WTC11 (cell line): ENCODE data around the gene OTUB2.
"Not testable (repeated sequence)": the region's sequence is repeated elsewhere in the genome, so short reads cannot be mapped to it uniquely, and the experiment has no call there.

Source experiments
- ESRRA ChIP-seq: sonication (generic); formaldehyde crosslinking; IDR thresholded peaks from 2 replicates; pipeline ENCODE4 v1.8.1; 2022; ENCODE audit warnings: mild to moderate bottlenecking, missing genetic modification reagents, borderline replicate concordance
- FOXJ3 ChIP-seq: sonication (generic); formaldehyde crosslinking; IDR thresholded peaks from 2 replicates; pipeline ENCODE4 v1.9.0; 2021; ENCODE audit warnings: missing genetic modification reagents, mild to moderate bottlenecking, borderline replicate concordance
- FOXK1 ChIP-seq: sonication (generic); formaldehyde crosslinking; IDR thresholded peaks from 2 replicates; pipeline ENCODE4 v1.8.0; 2022; ENCODE audit warnings: mild to moderate bottlenecking, moderate library complexity, missing genetic modification reagents
- NR2C2 ChIP-seq: sonication (generic); formaldehyde crosslinking; IDR thresholded peaks from 2 replicates; pipeline ENCODE4 v1.8.0; 2022; ENCODE audit warnings: mild to moderate bottlenecking, missing genetic modification reagents
- TEAD4 ChIP-seq: sonication (generic); formaldehyde crosslinking; IDR thresholded peaks from 2 replicates; pipeline ENCODE4 v1.8.0; 2022; ENCODE audit warnings: mild to moderate bottlenecking, missing genetic modification reagents
- TF ChIP-seq, protein P1 (sequence below): sonication (generic); formaldehyde crosslinking; IDR thresholded peaks from 2 replicates; pipeline ENCODE4 v1.8.0; 2022; ENCODE audit warnings: mild to moderate bottlenecking, missing genetic modification reagents
- TF ChIP-seq, protein P2 (sequence below): fragments of 200-600 bp; IDR thresholded peaks from 2 replicates; pipeline ENCODE4 v1.8.0; 2022; ENCODE audit warnings: antibody characterized with exemption
- TF ChIP-seq, protein P3 (sequence below): sonication (generic); formaldehyde crosslinking; conservative IDR thresholded peaks from 2 replicates; pipeline ENCODE4 v1.8.1; 2022; ENCODE audit warnings: mild to moderate bottlenecking, missing genetic modification reagents
- TF ChIP-seq, protein P4 (sequence below): sonication (generic); formaldehyde crosslinking; IDR thresholded peaks from 2 replicates; pipeline ENCODE4 v1.8.1; 2023; ENCODE audit warnings: mild to moderate bottlenecking, missing genetic modification reagents, moderate library complexity
- TF ChIP-seq, protein P5 (sequence below): sonication (generic); formaldehyde crosslinking; IDR thresholded peaks from 2 replicates; pipeline ENCODE4 v1.8.1; 2023; ENCODE audit warnings: mild to moderate bottlenecking, missing genetic modification reagents, moderate library complexity

DNA sequence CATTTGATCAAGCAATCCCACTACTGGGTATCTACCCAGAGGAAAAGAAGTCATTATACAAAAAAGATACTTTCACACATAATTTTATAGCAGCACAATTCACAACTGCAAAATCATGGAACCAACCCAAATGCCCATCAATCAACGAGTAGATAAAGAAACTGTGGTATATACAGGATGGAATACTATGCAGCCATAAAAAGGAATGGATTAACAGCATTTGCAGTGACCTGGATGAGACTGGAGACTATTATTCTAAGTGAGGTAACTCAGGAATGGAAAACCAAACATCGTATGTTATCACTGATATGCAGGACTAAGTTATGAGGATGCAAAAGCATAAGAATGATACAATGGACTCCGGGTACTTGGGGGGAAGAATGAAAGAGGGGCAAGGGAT, 45.9 kb downstream of the OTUB2 start:
- TF ChIP-seq, protein P1, sequence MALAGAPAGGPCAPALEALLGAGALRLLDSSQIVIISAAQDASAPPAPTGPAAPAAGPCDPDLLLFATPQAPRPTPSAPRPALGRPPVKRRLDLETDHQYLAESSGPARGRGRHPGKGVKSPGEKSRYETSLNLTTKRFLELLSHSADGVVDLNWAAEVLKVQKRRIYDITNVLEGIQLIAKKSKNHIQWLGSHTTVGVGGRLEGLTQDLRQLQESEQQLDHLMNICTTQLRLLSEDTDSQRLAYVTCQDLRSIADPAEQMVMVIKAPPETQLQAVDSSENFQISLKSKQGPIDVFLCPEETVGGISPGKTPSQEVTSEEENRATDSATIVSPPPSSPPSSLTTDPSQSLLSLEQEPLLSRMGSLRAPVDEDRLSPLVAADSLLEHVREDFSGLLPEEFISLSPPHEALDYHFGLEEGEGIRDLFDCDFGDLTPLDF (CRISPR knock-in tag): not testable (repeated sequence)
- not testable (repeated sequence) for TF ChIP-seq ESRRA, FOXJ3, FOXK1, NR2C2, TEAD4 (CRISPR knock-in tag)
- TF ChIP-seq, protein P2, sequence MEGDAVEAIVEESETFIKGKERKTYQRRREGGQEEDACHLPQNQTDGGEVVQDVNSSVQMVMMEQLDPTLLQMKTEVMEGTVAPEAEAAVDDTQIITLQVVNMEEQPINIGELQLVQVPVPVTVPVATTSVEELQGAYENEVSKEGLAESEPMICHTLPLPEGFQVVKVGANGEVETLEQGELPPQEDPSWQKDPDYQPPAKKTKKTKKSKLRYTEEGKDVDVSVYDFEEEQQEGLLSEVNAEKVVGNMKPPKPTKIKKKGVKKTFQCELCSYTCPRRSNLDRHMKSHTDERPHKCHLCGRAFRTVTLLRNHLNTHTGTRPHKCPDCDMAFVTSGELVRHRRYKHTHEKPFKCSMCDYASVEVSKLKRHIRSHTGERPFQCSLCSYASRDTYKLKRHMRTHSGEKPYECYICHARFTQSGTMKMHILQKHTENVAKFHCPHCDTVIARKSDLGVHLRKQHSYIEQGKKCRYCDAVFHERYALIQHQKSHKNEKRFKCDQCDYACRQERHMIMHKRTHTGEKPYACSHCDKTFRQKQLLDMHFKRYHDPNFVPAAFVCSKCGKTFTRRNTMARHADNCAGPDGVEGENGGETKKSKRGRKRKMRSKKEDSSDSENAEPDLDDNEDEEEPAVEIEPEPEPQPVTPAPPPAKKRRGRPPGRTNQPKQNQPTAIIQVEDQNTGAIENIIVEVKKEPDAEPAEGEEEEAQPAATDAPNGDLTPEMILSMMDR: not testable (repeated sequence)
- TF ChIP-seq, protein P3, sequence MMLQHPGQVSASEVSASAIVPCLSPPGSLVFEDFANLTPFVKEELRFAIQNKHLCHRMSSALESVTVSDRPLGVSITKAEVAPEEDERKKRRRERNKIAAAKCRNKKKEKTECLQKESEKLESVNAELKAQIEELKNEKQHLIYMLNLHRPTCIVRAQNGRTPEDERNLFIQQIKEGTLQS (CRISPR knock-in tag): not testable (repeated sequence)
- TF ChIP-seq, protein P4, sequence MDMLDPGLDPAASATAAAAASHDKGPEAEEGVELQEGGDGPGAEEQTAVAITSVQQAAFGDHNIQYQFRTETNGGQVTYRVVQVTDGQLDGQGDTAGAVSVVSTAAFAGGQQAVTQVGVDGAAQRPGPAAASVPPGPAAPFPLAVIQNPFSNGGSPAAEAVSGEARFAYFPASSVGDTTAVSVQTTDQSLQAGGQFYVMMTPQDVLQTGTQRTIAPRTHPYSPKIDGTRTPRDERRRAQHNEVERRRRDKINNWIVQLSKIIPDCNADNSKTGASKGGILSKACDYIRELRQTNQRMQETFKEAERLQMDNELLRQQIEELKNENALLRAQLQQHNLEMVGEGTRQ (CRISPR knock-in tag): not testable (repeated sequence)
- TF ChIP-seq, protein P5, sequence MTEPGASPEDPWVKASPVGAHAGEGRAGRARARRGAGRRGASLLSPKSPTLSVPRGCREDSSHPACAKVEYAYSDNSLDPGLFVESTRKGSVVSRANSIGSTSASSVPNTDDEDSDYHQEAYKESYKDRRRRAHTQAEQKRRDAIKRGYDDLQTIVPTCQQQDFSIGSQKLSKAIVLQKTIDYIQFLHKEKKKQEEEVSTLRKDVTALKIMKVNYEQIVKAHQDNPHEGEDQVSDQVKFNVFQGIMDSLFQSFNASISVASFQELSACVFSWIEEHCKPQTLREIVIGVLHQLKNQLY (CRISPR knock-in tag): not testable (repeated sequence)
